Lung (tissue), 12 donors: Measurements from ENCODE around the gene PCTP. TPM values are rescaled to one million over a fixed set of nuclear protein-coding genes. Genes with fewer than 3 reads are reported as not detected.

Experiments used
- ATAC-seq: fragments of 200-7000 bp; cut with Tn5 transposase; one replicate; pipeline ENCODE4 v1.9.1; 2020; ENCODE audit warnings: moderate number of reproducible peaks; ENCODE audit not compliant: insufficient read depth, low FRiP score
- DNase-seq, 3 donors: peaks; one replicate each; pipeline ENCODE4 v3.0.0-alpha.2; 2013 to 2017
- H3K27ac ChIP-seq, 2 donors: one replicate each; pipeline ENCODE4 v1.5.1; 2013; ENCODE audit warnings: mild to moderate bottlenecking in 2 of 2, moderate library complexity in 2 of 2, control low read depth in 1 of 2, inconsistent platforms in 1 of 2, low read depth in 1 of 2, low read length in 1 of 2
- H3K27me3 ChIP-seq, 3 donors: one replicate each; pipeline ENCODE4 v1.5.1; 2013; ENCODE audit warnings: low read length in 2 of 3; ENCODE audit not compliant: control insufficient read depth in 3 of 3, insufficient read depth in 3 of 3
- H3K36me3 ChIP-seq, 4 donors: one replicate each; pipeline ENCODE4 v1.5.1; 2013; ENCODE audit warnings: low read length in 4 of 4, mild to moderate bottlenecking in 1 of 4, moderate library complexity in 1 of 4; ENCODE audit not compliant: control insufficient read depth in 4 of 4, insufficient read depth in 4 of 4
- H3K4me1 ChIP-seq, 5 donors: one replicate each; pipeline ENCODE4 v1.5.1; 2013; ENCODE audit warnings: low read length in 5 of 5, mild to moderate bottlenecking in 2 of 5, moderate library complexity in 1 of 5; ENCODE audit not compliant: control insufficient read depth in 5 of 5, insufficient read depth in 5 of 5
- H3K4me3 ChIP-seq: one replicate; pipeline ENCODE4 v1.5.1; 2013; ENCODE audit warnings: mild to moderate bottlenecking, control low read depth, moderate library complexity
- H3K9ac ChIP-seq, 2 donors: one replicate each; pipeline ENCODE4 v1.5.1; 2013; ENCODE audit warnings: low read length in 2 of 2, control low read depth in 1 of 2; ENCODE audit not compliant: insufficient read depth in 1 of 2
- H3K9me3 ChIP-seq, 4 donors: one replicate each; pipeline ENCODE4 v1.5.1; 2013; ENCODE audit warnings: low read length in 3 of 4, mild to moderate bottlenecking in 1 of 4, moderate library complexity in 1 of 4; ENCODE audit not compliant: control insufficient read depth in 4 of 4, insufficient read depth in 3 of 4
- CTCF ChIP-seq: IDR thresholded peaks from 2 replicates; pipeline ENCODE4 v1.5.1; 2012; ENCODE audit warnings: mild to moderate bottlenecking; ENCODE audit errors: control extremely low read depth, extremely low read depth
- WGBS, 2 donors: extraction: QIAGEN DNeasy Blood & Tissue Kit; methylation state at CpG; one replicate each; pipeline ENCODE4 v1.1.7; 2013; 5-methylcytosine and 5-hydroxymethylcytosine counted together
- polyA plus RNA-seq, 2 donors: library from polyadenylated mRNA; stranded (reverse); fragments of 200-250 nt; gene quantifications; one replicate each; pipeline ENCODE4 v1.2.1, GENCODE V29; 2013
- total RNA-seq, 2 donors: library from RNA; depleted of rRNA in 1 of 2; stranded (reverse); fragments of >200 nt in 1 of 2; gene quantifications; one replicate each; pipeline ENCODE4 v1.2.1, GENCODE V29; 2014 to 2021
- donor health status: control.
- donor health status: control.
- donor health status: Bipolar disorder and iron deficiency.
- donor health status: healthy.
- donor health status: DM: yes; HTN: yes; CAD: no.

PCTP gene
- total and polyA plus RNA-seq, 4 donors = 14.3 to 34.2 (median 19.1) TPM

- Histone ChIP-seq H3K4me3 (no peak overlapping the region), H3K4me1 (peaks cover 0 to 8% (median 3%) of the 10 kb centered on the region in 5 donors), H3K9me3 (no peaks in the 10 kb centered on the region), H3K27me3 (no peaks in the 10 kb centered on the region), H3K36me3 (peaks cover 22 to 31% (median 28%) of the 10 kb centered on the region in 4 donors), H3K9ac (no peak overlapping the region), H3K27ac (peak overlapping the region in 1 of 2 donors; percentile 53)
- TF ChIP-seq CTCF = no peak
- ATAC-seq = no peak
- 58 to 75% methylated on average over 6 of the region's 6 CpGs for WGBS, 2 donors
- peak in 1 of 3 donors; percentile 38 for DNase-seq
These were observed 18.8 kb downstream of the PCTP start for GRCh38 chr17:55769625-55770000.

- H3K9me3 ChIP-seq = no peaks in the 10 kb centered on the region
- ATAC-seq = peak; percentile 62
- no peak overlapping the region for H3K4me3 ChIP-seq
- no peaks in the 10 kb centered on the region for H3K27me3 ChIP-seq
- H3K36me3 ChIP-seq = peaks cover 22 to 38% (median 30%) of the 10 kb centered on the region in 4 donors
- no peak overlapping the region for H3K9ac ChIP-seq
- peaks cover 0 to 8% (median 3%) of the 10 kb centered on the region in 5 donors for H3K4me1 ChIP-seq
- peak in 2 of 3 donors; percentile 68 to 70 for DNase-seq
- no peak overlapping the region for H3K27ac ChIP-seq
- WGBS, 2 donors = 49 to 60% methylated on average over 4 of the region's 4 CpGs
- peak; percentile 14 for TF ChIP-seq CTCF
These were observed 19.5 kb downstream of the PCTP start for GRCh38 chr17:55770196-55770870.

GRCh38 chr17:55772086-55772485 is 21.2 kb downstream of the PCTP start:
- ATAC-seq (no peak), DNase-seq (no peak)
- Histone ChIP-seq H3K36me3 (peaks cover 32 to 48% (median 39%) of the 10 kb centered on the region in 4 donors), H3K9me3 (no peaks in the 10 kb centered on the region), H3K27me3 (no peaks in the 10 kb centered on the region), H3K27ac (no peak overlapping the region), H3K9ac (no peak overlapping the region), H3K4me3 (no peak overlapping the region), H3K4me1 (peaks cover 0 to 8% (median 3%) of the 10 kb centered on the region in 5 donors)
- no peak for TF ChIP-seq CTCF
- 94 to 95% methylated on average over 7 of the region's 7 CpGs for WGBS, 2 donors
